ENCODE measurements around the gene EXT2.

Gene EXT2

DNA sequence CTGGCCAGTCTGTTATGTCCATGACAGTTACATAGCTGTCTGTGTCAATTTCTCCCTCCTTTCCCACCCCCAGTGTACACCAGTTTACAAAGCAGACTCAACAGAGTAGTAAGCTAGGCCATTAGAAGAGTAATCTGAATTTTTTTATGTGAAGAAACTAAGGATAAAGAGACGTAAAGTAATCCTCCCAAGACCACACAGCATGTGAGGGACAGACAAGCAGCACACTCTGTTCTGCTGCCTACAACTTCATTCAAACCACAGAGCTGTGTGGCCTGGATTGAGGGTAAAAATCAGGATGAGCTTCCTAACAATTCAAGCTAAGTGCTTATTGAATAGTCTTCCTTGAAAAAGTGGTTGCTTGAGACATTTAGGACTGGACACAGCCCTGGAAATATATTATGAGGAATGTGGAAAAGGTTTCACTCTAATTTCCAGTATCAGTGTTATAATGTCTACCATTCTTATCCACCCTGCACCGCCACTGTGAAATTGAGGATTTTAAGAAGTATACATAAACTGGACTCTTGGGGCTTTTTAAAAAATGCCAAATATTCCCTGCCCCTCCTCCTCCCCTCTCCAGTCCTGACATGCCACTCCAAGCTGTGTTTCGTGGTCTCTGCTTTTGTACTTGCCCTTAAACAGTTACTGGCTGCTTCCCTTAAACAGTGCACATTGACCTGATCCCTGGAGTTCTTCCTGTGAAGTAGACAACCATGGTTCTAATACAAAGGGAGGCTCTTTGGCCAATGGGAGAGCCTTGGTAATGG lies 40.9 kb downstream of the EXT2 start:
- no peak for DNase-seq

DNA sequence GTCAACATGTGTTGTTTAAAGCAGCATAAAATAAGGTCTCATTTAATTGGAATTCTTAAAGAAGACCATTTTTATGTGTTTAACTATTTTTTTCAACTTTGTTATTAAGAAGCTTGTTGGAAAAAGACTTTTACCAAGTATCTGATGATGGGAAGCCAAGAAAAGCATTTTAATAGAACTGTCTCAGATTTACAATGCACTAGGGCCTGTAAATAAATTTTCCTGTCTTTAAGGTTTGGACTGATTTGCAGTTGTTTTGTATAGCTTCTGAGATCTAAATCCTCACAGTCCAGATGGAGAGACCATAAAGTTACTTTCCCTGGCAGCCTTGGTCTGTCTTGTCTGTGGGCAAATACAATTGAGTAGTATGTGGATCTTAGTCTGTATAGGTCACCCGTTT lies 41.6 kb downstream of the EXT2 start:
- no peak for DNase-seq

DNA sequence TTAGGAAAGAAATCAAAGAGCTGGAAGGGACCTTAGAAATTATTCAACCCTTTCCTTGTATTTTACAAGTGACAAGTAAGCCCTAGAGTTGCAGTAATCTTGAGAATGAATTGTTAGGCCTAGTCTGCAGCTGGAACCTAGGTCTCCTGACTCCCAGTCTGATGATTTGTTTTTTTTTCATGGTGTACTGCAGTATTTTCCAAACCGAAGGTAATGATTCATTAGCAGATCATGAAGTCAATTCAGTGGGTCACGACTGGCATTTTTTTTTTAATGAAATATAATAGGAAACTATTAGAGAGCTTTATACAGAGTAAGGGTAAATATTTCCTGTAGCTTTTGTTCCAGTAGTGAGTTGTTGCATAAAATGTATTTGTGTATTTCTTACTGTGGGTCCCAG lies 42.8 kb downstream of the EXT2 start:
- no peak for DNase-seq

DNA sequence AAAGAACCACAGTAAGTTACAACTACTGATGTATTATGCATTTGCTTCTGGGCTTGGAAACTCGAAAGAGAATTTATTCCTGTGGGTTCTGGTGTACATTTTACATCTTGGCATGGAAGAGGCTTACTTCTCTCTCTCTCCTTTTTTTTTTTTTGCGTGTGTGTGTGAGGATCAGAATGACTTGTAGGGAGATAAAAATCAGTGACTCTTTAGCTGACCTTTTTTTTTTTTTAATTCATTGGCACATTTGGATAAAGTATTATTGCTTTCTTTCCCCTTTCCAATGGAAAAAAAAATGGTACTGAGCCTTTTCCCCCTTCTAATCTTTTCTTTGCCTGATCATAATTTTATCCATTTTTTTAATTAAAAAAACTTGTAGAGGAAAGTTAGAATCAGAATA lies 43.5 kb downstream of the EXT2 start:
- DNase-seq, result no peak

DNA sequence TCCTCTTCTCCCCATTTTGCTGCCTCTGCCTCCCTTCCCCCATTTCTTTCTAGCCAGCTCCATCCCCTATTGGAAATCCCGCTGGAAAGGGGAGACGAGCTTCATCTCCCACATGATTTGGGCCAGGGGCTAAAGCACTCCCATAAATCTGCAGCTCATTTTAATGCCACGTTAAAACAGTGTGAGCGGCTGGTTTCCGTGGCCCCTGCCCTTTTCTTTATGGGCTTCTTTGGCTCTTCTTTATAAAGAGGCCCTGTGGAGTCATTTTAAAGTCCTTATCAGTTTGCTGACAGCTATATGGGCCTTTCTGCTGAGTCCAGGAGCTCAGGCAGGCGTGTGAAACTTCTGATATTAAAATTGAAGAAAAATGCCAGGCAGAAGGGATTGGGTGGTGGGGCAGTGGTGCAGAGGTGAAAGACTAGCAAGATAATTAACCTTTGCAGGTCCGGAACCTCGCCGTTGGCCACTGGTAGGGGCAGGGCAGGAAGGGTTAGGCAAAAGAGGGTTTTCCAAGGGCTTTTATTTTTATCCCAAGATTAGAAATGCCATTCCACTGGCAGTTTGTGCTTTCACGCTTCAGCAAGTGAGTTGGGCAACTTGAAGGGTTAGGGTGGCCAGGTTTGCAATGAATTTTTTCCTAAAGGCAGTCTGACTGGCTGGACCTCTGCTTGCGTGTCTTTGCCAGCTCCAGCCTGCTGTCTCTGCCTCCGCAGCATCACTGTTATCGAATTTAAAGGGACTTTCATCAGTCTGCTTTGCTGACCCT lies 44.3 kb downstream of the EXT2 start:
- no peak for DNase-seq

DNA sequence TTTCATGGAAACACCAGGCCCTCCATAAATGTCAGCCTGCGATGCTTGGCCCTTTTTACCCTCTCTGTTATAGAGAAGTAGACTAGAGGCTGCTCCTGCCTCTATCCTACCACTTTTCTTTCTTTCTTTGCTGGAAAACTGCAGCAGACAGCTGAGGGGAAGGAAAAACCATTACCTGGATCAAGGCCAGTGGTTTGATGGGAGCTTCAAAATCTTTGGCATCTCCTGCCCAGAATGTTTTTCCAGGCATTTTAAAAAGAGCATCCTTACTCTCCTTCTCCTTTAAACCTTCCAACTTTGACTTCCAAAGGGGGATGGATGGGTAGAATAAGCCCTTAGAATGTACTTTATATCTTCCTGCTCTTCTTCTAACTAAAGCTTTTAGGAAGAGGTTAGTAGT lies 44.9 kb downstream of the EXT2 start:
- no peak for DNase-seq

DNA sequence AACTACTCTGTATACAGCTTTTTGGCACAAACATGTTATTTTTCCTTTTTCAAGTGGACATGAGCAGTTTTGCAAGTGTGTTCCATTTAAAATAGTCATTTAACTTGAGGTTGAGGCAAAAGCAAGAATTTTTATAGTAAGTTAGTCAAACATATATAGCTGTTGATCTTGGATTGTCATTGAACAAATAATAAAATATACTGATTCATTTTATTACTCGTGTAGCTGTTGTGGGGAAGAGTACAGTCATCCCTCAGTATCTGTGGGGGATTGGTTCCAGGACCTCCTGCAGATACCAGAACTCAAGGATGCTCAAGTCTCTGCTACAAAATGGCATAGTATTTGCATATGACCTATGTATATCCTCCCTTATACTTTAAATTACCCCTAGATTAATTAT lies 45.3 kb downstream of the EXT2 start:
- DNase-seq, result no peak

DNA sequence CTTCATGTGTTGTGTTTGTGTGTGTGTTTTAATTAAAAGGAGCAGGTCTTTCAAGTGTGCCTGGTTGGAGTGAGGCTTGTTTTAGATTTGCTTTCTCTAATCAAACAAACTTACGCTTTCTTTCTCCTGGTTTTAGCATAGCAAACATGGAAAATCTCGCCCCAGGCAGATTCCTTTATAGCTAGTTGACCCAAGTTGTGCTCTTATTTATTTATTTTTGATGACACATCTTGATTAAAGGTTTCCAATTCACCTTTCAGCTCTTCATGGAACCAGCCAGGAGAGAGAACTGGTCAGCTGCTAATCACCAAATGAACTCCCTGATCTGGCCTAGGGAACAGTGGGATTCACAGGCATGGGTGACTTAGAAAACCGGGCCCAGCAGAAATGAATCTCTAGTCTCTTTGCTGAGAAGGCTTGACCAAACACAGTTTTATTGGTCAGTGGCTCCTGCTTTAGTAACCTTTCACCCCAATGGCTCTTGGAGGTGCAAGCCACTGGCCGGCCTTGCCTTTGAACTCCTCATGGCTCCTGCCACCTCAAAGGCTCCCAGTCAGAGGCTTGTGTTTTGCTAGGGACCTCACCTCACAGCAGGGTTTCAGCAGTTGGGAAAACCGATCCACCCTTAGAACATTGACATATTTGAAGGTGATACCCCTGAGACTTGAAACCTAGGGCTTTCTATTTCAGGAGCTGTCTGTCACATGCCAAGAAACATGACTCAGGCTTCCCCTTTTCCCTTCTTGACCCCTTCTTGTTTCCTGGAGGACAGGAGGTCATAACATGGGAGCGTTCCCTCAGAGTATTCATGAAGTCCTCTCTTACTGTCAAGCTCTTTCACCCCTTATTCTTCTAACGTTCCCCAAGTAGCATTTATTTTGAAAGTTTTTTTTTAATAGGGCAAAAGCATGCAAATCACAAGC lies 48.8 kb downstream of the EXT2 start:
- DNase-seq, result no peak

DNA sequence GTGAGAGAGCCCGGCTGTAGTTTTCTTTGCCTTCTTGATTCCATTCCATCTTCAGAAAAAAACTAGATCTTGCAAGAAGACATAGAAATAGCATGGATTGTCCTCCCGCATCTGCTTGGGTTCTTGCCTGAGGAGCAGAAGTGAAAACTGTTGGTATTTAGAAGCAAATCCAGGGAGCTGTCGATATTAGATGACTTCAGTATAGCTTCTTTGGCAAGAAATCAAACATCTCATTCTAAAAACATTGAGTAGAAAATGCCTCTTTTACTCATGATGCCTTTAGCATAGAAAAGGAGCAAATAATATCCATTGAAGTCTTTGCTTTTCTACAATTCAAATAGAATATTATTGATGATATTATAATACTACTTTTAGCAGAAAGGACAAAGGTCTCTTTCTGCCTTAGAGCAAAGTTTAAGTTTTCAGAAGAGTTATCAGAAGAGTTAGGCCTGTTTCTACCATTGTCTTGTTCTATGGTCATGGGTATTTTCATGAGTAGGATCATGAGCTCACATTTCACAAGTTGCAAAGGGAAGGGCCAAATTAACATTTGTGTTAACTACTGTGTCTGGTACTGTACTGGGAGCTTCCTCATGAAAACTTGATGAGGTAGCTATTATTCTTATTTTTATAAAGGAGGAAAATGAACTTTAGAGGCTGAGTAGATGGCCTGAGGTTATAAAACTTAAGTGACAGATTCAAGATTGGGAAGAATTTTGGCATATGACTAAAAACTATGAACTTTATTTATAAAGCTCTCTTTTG lies 49.7 kb downstream of the EXT2 start:
- no peak for DNase-seq

DNA sequence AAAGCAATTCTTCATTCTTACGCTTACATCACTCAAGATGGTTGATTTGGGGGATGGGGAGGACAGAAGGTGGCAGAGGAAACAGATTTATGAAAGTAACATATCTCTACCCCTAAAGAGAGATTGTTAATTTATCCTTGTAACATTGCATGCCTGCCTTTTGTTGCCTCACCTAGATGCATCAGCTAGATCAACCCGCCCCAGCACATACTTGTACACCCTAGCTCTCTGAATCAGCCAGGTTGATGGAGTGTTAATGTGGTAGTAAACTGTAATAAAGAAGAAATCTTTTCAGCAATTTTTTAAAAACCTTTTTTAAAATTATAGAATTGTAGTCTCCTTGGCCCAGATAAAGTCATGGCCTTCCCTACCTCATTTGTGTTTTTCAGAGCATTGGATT lies 51.5 kb downstream of the EXT2 start:
- DNase-seq, result no peak

DNA sequence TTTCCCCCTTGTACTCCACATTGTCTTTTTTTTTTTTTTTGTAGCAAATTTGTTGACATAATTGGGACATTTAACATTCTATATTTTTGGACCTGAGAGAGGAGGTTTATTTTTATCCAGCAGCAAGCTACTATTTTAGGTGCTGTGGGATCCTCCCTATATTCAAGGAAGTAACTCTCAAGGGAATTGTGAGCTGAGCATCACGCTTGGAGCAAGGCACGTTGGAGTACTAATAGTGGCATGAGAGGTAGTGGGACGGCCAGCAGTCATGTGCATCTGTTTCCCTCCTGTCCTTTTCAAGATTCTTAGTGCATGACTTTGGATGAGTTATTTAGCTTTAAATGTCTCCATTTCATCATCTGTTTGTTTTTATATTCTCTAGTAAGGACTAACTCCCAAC lies 52.3 kb downstream of the EXT2 start:
- no peak for DNase-seq

DNA sequence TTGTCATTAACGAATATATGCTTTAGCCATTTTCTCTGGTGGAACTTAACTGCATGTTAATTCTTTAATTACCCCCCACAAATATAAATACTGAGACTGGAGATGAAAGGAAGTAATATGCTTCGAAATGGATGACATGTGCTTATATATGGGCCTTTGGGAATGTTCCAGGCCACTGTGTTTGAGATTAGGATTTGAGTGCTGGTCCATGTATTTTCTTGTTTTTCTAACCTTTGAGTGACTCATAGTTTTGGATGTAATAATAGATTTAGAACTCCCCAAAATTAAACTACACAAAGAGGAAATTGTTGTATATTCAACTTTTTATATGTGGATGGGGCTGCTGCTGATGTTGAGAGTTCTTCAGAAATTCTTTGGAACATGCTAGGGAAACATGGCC lies 54.2 kb downstream of the EXT2 start:
- no peak for DNase-seq

DNA sequence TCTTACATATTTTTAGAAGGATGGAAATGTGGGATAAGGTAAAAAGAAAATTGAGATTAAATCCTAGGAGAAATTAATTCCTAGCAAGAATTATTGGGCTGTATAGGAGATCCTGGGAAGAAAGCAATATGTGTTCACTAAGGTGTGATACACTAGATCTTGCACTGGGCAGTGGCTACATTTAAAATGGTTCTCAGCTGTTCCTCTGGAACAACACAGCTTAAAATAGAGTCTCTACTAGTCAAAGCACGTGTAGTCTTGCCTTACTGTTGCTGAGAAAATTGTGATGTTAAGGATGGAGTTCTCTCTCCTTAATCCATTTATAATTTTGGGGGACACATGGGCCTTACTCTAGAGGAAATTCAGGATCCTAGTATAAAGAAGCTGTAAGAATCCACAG lies 54.9 kb downstream of the EXT2 start:
- DNase-seq, result no peak

DNA sequence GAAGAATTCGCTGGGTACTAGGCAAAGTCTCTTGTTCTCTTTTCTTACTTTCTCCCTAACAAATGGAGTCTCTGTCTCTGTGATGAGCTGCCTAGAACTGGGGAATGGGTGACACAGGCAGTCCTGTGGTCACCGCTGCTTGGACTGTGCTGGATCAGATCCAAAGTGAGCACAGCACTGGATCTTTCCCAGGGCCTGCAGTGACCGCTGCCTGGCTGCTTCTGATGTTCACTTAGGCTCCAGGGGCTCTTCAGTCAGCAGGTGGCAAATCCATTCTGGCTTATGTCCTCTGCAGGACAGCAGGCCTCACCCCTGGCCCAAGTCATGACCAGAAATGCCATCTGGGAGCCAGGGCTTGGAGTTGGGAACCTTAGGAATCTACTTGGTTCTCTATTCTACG lies 61.5 kb downstream of the EXT2 start:
- no peak for DNase-seq

DNA sequence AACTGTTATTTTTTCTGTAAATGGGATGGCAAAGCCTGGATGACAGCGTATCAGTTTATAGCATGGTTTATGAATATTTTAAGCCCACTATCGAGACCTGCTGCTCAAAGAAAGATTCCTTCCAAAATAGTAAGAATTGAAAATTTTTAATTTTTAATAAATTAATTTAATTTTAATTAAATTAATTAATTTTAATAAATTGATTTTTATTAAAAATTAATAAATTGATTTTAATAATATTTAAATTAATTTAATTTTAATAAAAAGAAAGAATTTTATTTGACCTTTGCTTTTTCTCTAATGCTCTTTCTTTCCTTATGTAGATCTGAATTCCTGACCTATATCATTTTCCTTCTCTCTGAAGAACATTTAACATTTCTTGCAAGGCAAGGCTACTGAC lies 62.9 kb downstream of the EXT2 start:
- DNase-seq, result no peak

DNA sequence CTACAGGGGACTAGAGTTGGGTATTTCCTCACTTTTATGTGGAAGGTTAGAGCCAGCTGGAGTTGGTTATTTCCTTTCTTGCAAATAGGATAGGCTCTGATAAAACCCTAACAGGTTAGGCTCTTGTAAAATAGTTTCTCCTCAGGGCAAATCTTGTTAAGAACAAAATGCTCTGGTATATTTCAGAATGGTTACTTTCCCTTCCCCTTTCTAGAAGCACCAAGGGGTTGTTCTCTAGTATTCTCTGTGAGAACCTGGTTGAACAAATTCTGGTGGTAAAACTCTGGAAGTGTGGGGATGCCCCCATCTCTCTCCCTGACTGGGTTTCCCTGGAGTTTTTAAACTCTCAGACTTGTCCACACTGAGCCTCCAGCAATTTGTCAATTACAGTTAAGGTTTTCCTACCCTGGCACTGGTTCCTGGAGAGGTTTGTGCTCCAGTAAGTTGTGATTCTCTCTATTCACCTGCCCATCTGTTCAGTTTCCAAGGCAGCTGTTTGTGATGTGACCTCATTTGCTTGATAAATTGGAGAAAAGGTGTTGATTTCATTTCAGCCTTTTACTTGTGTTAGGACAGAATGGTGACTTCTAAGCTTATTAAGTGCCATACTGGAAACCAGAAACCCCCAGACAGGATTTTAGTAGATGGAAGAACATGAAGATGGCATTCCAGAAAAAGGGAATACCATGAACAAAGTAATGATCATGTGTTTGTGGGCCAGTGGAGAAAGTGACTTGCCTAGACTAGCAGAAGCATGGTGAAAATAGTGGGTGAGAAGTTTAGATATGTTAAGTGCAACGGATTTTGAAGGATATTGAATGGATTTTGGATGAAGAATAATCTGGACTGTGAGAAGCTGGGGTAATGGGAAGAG lies 64.6 kb downstream of the EXT2 start:
- DNase-seq, result no peak

DNA sequence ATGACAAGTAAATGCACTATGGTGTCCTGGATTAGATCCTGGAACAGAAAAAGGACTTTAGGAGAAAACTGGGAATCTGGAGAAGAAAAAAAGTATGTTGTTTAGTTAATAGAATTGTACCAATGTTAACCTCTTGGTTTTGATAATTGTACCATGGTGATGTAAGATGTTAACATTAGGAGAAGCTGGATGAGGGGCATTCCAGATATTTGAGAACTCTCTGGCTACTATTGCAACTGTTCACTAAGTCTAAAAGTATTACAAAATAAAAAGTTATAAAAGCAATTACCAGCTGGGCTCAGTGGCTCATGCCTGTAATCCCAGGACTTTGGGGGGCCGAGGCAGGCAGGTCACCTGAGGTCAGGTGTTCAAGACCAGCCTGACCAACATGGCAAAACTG lies 66.5 kb downstream of the EXT2 start:
- no peak for DNase-seq

DNA sequence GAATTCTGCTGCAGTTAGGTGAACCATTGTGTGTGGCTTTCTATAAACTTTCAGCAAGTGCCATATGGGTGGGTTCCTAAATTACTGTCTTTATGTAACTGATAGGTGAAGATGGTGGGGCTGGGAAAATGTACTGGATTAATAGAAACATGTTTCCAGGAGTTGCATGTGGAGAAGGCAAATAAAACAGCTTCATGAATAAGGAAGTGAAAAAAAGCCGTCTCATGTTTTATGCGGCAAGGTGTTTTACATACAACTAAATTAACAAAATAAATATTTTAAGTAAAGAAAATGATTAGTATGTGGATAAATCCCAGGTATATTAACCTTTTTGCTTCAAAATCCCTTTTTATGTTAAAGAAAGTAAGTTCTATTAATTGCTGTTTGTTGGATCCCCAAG lies 67.2 kb downstream of the EXT2 start:
- no peak for DNase-seq

DNA sequence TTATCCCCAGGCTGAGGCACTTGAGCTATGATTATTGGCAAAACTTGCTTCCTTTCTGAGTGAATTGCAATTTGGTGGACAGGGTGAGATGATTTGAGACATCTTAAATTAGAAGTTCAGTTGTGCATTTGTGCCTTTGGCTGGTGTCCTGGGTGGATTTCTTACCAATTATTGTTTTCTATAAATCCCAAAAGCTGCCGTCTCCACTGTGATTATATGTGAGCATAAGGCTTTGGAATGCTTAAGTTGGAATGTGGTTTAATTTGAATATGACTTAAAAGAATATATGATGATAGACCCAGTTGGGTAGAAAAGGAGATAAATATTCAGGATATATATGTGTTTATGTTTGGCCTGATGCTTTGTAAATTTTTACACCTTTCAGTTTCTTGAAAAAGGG lies 70.0 kb downstream of the EXT2 start:
- DNase-seq, result no peak

DNA sequence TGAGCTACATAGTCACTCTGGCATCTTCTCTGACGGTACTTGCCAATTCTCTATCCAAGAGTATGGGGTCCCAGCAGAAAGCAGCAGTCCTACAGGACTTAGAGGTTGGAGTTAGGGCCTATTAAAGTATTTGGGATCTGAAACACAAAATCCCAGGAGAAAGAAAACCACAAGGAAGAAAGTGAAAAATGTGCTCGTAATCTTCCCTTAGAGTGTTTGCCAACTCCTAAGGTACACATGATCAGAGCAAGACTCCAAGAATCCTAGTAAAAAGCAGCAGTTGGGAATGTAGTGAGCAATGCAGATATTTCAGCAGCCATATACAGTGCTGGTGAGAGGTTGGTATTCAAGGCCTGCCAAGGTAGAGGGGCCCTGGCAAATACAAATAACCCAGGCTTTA lies 71.6 kb downstream of the EXT2 start:
- DNase-seq, result no peak

DNA sequence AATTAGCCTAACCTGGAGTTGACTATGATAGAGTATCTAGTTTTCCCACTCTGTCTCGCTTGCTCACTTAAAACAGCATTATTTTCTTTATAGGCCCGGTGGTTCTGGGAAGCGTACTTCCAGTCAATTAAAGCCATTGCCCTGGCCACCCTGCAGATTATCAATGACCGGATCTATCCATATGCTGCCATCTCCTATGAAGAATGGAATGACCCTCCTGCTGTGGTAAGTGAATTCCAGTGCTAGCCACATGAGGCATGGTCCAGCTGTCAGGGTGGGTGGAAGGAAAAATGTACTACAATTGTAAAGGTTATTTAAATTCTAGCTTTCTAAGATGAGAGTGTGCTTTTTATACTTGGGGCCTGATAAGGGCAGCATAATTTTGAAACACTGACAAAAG lies 76.0 kb downstream of the EXT2 start:
- DNase-seq, result no peak

DNA sequence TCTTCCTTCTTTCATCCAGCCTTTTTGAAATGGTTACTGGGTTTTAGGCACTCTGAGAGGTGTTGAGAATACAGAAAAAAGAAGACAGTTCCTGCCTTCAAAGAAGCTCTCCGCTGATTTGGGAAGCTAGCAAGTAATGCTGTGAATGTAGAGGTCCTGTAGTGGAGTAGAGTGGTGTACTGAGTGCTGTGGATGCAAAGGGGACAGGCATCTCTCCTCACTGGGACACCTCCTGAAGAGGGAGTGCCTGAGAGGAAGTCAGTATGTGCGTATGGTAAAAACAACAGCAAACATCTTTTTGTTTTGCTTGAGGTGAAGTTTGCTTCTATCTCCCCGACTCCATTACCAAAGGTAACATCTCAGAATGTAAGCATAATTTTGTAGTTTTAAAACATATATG lies 77.5 kb downstream of the EXT2 start:
- no peak for DNase-seq
